HG02840 (cell line): ENCODE measurements around the gene MYO16.
"Not testable (repeated sequence)": the region's sequence is repeated elsewhere in the genome, so short reads cannot be mapped to it uniquely, and the experiment has no call there.

Source experiments
- ATAC-seq: cut with Tn5 transposase; IDR thresholded peaks from one replicate; pipeline ENCODE4 v1.9.1; 2021; ENCODE audit warnings: mild to moderate bottlenecking, moderate library complexity, moderate number of reproducible peaks; ENCODE audit not compliant: unreplicated experiment, low FRiP score

MYO16 gene

DNA sequence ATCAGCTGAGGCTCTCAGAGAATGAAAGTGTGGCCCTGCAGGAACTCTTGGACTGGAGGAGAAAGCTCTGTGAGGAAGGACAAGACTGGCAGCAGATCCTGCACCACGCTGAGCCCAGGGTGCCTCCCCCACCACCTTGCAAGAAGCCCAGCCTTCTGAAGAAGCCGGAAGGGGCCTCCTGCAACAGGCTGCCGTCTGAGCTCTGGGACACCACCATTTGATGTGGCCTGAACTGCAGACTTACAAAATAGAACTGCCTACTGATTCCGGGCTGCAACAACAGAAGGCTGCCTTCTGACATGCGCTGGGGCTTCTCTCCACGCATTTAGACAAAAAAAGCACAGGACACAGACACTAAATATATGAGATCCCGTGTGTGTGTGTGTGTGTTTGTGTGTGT lies 577.2 kb downstream of the MYO16 start:
- ATAC-seq = no peak

DNA sequence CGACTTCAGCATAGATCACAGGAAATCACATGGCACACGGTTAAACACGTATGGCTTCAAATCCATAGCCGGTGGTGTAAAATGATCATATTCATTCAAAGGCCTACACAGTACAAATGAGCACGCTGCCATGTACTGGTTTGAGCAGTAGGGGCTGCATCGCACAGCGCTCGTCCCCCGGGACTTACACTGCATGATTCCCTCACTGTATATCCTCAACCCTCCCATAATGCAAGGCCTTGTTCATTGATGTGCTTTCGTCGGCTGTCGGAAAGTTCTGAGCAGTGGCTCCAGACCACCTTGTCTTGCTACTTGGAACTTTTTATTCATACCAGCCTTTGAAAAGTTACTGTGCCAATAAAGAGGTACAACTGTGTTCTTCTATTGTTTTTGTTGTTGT lies 578.2 kb downstream of the MYO16 start:
- ATAC-seq = no peak

DNA sequence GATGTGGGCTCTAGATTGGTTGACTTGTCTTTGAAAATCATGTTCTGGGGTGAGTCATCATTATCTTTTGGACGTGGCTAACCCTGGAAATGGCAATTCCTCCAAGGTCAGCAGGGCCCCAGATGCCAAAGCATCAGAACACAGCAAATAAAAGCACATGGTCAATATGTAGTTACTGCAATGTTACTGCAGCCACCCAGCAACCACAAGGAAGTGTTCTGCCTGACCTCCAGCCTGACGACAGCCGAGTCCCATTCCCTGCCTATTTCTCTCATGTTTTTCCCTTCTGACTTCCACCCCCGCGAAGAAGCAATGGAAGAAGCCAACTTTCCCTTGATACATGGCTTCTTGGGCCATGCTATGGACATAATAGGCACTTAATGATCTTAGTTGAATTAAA lies 579.1 kb downstream of the MYO16 start:
- ATAC-seq = no peak

DNA sequence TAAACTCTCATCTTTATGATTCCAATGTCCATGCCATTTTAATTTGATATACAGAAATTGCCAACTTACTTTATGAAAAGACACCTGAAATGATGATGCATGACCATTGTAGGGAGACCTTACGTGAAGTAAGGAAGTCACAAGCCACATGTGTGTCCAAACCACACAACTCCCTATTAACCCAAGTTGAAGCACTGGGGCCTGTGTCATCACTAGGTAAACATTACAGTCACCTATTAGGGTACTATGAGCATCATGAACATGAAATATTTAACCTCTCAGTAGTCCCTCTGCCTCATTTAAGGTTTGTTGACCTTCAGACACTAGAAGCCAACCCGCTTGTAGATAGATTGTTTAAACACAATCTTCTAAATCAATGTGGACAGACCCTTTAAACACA lies 580.1 kb downstream of the MYO16 start:
- ATAC-seq = no peak

DNA sequence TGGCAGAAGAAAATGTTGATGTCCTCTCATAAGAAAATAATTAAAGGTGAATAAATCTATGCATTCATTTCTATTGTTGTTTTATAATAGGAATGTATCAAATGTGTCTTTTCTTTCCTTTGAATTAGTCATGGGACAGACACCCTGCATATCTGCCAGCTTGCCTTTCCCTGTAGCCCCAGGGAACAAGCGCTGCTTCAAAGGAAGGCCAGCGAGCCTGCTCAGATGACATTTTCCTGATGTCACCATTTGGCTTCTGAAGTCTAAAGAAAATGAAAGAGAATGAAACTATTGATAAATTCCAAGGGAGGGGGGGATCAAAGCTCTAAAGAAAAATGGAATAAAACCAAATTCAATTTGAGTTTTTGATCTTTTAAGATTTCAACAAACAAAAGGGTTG lies 582.2 kb downstream of the MYO16 start:
- ATAC-seq = no peak

DNA sequence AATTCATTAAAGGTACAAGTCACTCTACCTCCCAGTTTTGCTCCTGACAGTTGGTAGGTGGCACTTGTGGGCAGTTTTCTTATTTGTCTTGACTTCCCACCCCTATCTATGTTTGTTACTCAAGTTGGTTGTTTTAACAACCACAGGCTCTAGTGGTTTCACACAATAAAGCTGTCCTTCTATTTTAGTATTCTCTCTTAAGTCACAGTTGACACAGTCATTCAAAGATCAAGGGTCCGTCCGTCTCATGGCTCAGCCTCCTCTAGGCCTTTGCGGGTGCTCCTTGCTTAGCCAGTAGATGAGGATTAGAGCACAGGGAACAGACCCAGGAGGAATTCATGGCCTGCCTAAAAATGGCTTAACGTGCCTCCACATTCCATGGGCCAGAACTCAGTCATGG lies 583.2 kb downstream of the MYO16 start:
- ATAC-seq = no peak

DNA sequence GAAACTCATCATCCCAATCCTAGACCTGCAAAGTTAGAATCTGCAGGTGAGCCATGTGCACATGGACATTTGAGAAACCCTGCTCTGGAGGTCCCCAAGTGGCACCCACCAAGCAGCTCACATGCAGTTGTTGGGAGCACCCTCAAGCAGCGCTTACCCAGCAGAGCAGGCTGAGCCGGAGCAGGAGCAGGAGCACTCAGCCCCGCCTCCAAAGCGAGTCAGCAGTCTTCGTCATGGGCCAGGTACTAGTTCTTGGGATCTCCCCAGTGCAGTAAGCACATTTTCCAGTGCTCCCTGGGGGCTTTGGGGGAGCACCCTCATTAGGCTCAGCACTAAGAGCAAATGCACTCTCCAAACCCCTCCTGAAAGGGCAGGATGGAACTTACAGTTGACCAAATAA lies 584.3 kb downstream of the MYO16 start:
- no peak for ATAC-seq

GRCh38 chr13:109214393-109214792 lies 585.0 kb downstream of the MYO16 start:
- no peak for ATAC-seq

DNA sequence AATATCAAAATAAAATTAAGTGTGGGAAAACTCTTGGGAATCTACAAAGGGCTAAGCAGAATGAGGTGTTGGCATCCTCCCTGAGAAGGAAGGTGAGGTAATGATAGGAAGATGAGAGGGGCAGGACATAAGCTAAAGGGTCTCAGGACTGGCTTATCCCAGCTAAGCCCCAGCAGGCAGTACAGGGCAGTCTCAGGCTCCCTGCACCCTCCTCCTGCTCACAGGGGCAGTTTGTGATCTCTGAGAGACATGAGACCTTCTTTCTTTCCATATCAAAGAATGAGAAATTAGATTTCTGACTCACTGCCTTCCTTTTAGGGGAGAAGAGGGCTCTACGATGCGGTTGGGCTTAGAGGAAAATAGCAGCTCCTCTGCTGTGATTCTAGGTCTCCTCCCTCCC lies 586.0 kb downstream of the MYO16 start:
- no peak for ATAC-seq

GRCh38 chr13:109217510-109217909 lies 588.1 kb downstream of the MYO16 start:
- not testable (repeated sequence) for ATAC-seq

- ATAC-seq = no peak
Measured at GRCh38 chr13:109220631-109221030, 591.2 kb downstream of the MYO16 start.

- ATAC-seq = no peak
Measured at GRCh38 chr13:109224033-109224432, 594.6 kb downstream of the MYO16 start.

- ATAC-seq = no peak
Measured at GRCh38 chr13:109226631-109227030, 597.2 kb downstream of the MYO16 start.

- ATAC-seq = no peak
Measured at GRCh38 chr13:109227344-109227940, 598.0 kb downstream of the MYO16 start.

DNA sequence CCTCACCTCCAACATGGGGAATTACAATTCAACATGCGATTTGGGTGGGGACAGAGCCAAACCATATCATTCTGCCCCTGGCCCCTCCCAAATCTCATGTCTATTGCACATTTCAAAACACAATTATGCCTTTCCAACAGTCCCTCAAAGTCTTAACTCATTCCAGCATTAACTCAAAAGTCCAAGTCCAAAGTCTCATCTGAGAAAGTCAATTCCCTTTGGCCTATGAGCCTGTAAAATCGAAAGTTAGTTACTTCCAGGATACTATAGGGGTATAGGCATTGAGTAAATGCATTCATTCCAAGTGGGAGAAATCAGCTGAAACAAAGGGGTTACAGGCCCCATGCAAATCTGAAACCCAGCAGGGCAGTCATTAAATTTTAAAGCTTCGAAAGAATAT lies 598.8 kb downstream of the MYO16 start:
- no peak for ATAC-seq

- no peak for ATAC-seq
Measured at GRCh38 chr13:109231888-109232287, 602.5 kb downstream of the MYO16 start.

GRCh38 chr13:109233293-109233692 lies 603.9 kb downstream of the MYO16 start:
- no peak for ATAC-seq

DNA sequence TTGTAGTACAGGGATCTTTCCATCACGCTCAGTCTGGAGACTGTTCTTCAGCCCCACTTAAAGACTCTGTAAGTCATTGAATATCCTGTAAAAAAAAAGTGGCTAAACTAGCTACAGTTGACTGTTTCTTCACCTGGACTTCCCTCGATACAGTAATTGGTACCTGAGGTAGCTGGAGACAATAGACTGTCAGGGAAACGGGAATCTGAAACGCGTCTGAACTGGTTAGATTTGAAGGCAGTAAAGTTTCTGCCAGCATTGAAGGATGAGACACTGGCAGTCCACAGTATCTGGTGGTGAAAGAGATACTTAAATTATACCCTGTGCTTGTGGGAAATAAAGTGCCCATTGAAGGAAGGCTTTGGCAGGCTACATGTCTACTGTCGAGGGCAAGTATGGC lies 606.5 kb downstream of the MYO16 start:
- ATAC-seq = no peak

DNA sequence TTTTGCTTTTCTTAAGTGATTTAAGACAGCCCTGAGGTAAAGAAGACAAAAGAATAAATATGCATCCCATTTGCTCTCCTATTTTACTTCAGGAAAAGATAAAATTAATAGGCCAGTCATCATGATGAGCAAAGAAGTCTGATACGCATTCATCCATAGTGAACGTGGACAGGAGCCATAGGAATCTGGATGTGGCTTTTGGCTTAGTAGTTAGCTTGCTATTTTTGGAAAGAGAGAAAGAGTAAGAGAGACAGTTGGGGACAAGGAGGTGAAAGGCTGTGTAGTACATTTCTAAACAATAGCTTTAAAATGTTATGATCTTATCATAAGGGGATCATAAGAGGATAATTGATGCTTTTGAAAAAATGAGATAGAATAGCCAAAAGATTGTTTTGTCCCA lies 611.7 kb downstream of the MYO16 start:
- no peak for ATAC-seq

- ATAC-seq = no peak
Measured at GRCh38 chr13:109243311-109243951, 614.0 kb downstream of the MYO16 start.

DNA sequence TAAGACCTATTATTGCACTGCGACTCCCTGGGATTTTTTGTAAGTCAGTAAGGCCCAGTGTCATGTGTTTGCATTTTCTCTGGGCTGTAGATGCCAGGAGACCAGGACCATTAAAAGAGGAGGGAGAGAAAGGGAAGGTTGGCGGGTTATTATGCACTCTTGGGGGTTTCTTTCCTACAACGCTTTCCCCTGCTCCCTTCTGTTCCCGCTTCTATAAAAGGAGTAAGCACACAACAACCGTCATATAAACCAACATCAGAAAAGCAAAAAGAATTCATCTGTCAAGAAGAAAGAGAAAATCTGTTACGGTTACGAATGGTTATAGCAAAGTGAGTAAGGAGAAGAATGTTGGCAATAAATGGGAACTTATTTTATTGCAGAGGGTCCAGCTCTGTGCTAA lies 615.2 kb downstream of the MYO16 start:
- ATAC-seq = no peak

DNA sequence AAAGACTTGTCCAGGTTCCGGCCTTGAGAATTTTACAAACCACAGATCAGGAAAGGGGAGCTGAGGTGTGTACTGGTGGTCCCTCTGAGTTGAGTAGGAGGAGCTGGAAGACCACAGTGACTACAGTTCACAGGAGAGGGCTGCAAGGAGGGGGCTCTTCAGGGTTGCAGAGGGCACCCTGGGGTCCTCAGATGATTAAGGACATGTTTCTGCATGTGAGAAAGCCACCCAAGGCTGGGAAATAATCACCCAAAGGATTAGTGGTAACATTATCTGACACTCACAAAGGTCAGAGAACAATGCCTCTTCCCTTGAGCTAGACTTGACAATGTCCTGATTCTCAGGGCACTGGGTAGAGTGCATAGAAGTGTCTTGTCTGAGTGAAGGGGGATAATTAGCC lies 616.6 kb downstream of the MYO16 start:
- ATAC-seq = no peak
